ENCODE results near the gene SOCS3.

DNA sequence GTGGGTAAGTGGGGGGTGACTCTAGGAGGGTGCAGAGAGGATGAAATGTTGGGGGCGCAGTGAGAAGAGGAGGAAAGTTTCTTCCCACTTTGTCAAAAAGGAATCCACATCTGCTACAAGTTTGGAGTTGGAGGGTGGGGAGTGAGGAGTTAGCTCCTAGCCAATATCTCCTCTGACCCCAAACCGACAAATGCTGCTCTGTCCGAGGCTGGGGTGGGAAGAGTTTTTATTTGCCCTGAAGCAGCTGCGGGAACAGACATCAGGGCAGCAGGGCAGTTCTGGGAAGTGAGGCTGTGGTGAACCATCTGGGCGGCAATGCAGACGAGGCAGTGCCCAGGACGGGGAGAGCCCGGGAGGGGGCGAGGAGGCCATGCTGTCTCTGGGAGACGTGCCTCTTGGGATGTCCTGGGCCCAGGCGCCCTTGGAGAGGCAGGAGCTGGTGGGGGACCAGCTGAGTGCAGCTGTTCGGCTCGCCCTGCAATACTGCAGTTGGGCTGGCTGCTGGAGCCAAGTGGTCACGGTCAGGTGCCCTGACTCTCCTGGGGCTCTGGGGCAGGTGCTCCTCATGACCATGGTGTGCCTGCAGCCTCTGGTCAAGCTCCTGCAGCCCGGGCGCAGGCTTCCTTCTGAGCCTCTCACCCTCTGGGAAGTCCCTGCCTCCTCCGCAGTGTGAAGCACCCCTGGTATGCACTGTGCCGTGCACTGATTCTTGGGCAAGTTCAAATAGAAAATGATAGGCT lies 6.4 kb upstream of the SOCS3 start:
- TF ChIP-seq CTCF (IDR thresholded peaks at IDR 0.05; ENCODE audit: low read depth, low read length) (no peak), EZH2phosphoT487 (IDR thresholded peaks at IDR 0.05; ENCODE audit: low read depth) (no peak)
